ENCODE measurements around the gene TBC1D13. TPM values are rescaled to one million over a fixed set of nuclear protein-coding genes. Genes with fewer than 3 reads are reported as not detected.
"Not testable (repeated sequence)": the region's sequence is repeated elsewhere in the genome, so short reads cannot be mapped to it uniquely, and the experiment has no call there.

Gene TBC1D13
- polyA plus RNA-seq, 3 donors from 2014 or later, result 16.4 to 30.7 (median 19.4) TPM

- H3K9me3 Mint-ChIP-seq, result peaks cover 0 to 2% (median 0%) of the 10 kb centered on the region in 6 donors
- peak in 1 of 3 donors; percentile 35 for DNase-seq
- peak overlapping the region; percentile 93 to 99 (median 99) for H3K27ac Mint-ChIP-seq
- H3K4me1 Mint-ChIP-seq, result peaks cover 27 to 39% of the 10 kb centered on the region in 2 donors
- H3K4me3 Mint-ChIP-seq, result peak overlapping the region; percentile 96 to 98 (median 97)
- peaks cover 2 to 8% (median 4%) of the 10 kb centered on the region in 3 donors for H3K27me3 Mint-ChIP-seq (ENCODE audit: low read depth in 3 of 3)
- H3K36me3 Mint-ChIP-seq, result peaks cover 0 to 4% (median 4%) of the 10 kb centered on the region in 3 donors
These were observed 15.8 kb upstream of the TBC1D13 start for GRCh38 chr9:128771094-128771721.

- DNase-seq, result peak; percentile 92 to 94 (median 92)
- peaks cover 2 to 8% (median 4%) of the 10 kb centered on the region in 3 donors for H3K27me3 Mint-ChIP-seq (ENCODE audit: low read depth in 3 of 3)
- peak within 1 kb of the TSS; percentile 93 to 99 (median 99) for H3K27ac Mint-ChIP-seq
These were observed 15.1 kb upstream of the TBC1D13 start, which contains the start of gene ZER1 for GRCh38 chr9:128771745-128772519. TSS of gene ZER1 (minus strand) at chr9:128771927. CDS start at chr9:128755565, 16,362 bp downstream.

GRCh38 chr9:128773049-128773448, 14.0 kb upstream of the TBC1D13 start:
- Mint-ChIP-seq H3K4me1 (peaks cover 22 to 33% of the 10 kb centered on the region in 2 donors), H3K9me3 (peaks cover 0 to 2% (median 0%) of the 10 kb centered on the region in 6 donors), H3K36me3 (no peaks in the 10 kb centered on the region), H3K27ac (peak overlapping the region in 4 of 6 donors; percentile 35 to 94 (median 92)), H3K4me3 (peak overlapping the region in 4 of 5 donors; percentile 78 to 98 (median 97)), H3K27me3 (ENCODE audit: low read depth in 3 of 3) (peaks cover 2 to 8% (median 4%) of the 10 kb centered on the region in 3 donors)
- no peak for DNase-seq

More at GRCh38 chr9:128771745-128772519, 15.1 kb upstream of the TBC1D13 start, which contains the start of gene ZER1:
- peaks cover 0 to 2% (median 0%) of the 10 kb centered on the region in 6 donors for H3K9me3 Mint-ChIP-seq
- H3K4me1 Mint-ChIP-seq, result peaks cover 27 to 39% of the 10 kb centered on the region in 2 donors
- peak within 1 kb of the TSS; percentile 96 to 98 (median 97) for H3K4me3 Mint-ChIP-seq
- peaks cover 0 to 4% (median 4%) of the 10 kb centered on the region in 3 donors for H3K36me3 Mint-ChIP-seq

GRCh38 chr9:128774804-128775203, 12.2 kb upstream of the TBC1D13 start:
- Mint-ChIP-seq H3K4me1 (peaks cover 16% of the 10 kb centered on the region in 2 donors), H3K9me3 (peaks cover 0 to 2% (median 0%) of the 10 kb centered on the region in 6 donors), H3K27me3 (ENCODE audit: low read depth in 3 of 3) (peaks cover 2 to 11% (median 4%) of the 10 kb centered on the region in 3 donors), H3K4me3 (no peak overlapping the region), H3K36me3 (no peaks in the 10 kb centered on the region), H3K27ac (no peak overlapping the region)
- no peak for DNase-seq

GRCh38 chr9:128780093-128780492, 7.0 kb upstream of the TBC1D13 start:
- H3K27ac Mint-ChIP-seq; H3K36me3 Mint-ChIP-seq; H3K27me3 Mint-ChIP-seq (ENCODE audit: low read depth in 3 of 3); H3K9me3 Mint-ChIP-seq; H3K4me1 Mint-ChIP-seq; H3K4me3 Mint-ChIP-seq; DNase-seq: not testable (repeated sequence)

- no peak for DNase-seq
- H3K4me3 Mint-ChIP-seq, result no peak overlapping the region
- H3K9me3 Mint-ChIP-seq, result peaks cover 0 to 4% (median 0%) of the 10 kb centered on the region in 6 donors
- no peak overlapping the region for H3K27ac Mint-ChIP-seq
- H3K4me1 Mint-ChIP-seq, result no peaks in the 10 kb centered on the region
- H3K27me3 Mint-ChIP-seq (ENCODE audit: low read depth in 3 of 3), result peaks cover 2 to 4% (median 3%) of the 10 kb centered on the region in 3 donors
- peaks cover 0 to 3% (median 0%) of the 10 kb centered on the region in 3 donors for H3K36me3 Mint-ChIP-seq
These were observed 5.6 kb upstream of the TBC1D13 start for GRCh38 chr9:128781187-128782070.

GRCh38 chr9:128782669-128783068, 4.4 kb upstream of the TBC1D13 start:
- Mint-ChIP-seq H3K36me3 (peaks cover 0 to 3% (median 0%) of the 10 kb centered on the region in 3 donors), H3K27me3 (ENCODE audit: low read depth in 3 of 3) (peaks cover 3 to 7% (median 4%) of the 10 kb centered on the region in 3 donors), H3K4me1 (peaks cover 3 to 7% of the 10 kb centered on the region in 2 donors), H3K4me3 (no peak overlapping the region), H3K9me3 (peaks cover 0 to 4% (median 0%) of the 10 kb centered on the region in 6 donors), H3K27ac (no peak overlapping the region)
- no peak for DNase-seq

GRCh38 chr9:128785427-128785826, 1.6 kb upstream of the TBC1D13 start:
- Mint-ChIP-seq H3K4me3 (peak overlapping the region in 3 of 5 donors; percentile 33 to 55 (median 38)), H3K4me1 (peaks cover 21 to 22% of the 10 kb centered on the region in 2 donors), H3K27ac (peak overlapping the region in 2 of 6 donors; percentile 30 to 57), H3K27me3 (ENCODE audit: low read depth in 3 of 3) (peaks cover 0 to 7% (median 4%) of the 10 kb centered on the region in 3 donors), H3K36me3 (peaks cover 0 to 3% (median 0%) of the 10 kb centered on the region in 3 donors), H3K9me3 (peaks cover 0 to 4% (median 0%) of the 10 kb centered on the region in 6 donors)
- DNase-seq, result no peak

- no peak for DNase-seq
These were observed 606 bp downstream of the TBC1D13 start for GRCh38 chr9:128787659-128788058.

GRCh38 chr9:128788445-128788844, 1.4 kb downstream of the TBC1D13 start:
- DNase-seq, result no peak
- peaks cover 0 to 7% (median 0%) of the 10 kb centered on the region in 3 donors for H3K27me3 Mint-ChIP-seq (ENCODE audit: low read depth in 3 of 3)
- H3K27ac Mint-ChIP-seq, result peak overlapping the region; percentile 53 to 95 (median 86)
- peaks cover 21 to 36% of the 10 kb centered on the region in 2 donors for H3K4me1 Mint-ChIP-seq
- no peaks in the 10 kb centered on the region for H3K9me3 Mint-ChIP-seq
- peaks cover 0 to 9% (median 4%) of the 10 kb centered on the region in 3 donors for H3K36me3 Mint-ChIP-seq
- peak overlapping the region; percentile 87 to 92 (median 90) for H3K4me3 Mint-ChIP-seq

More at GRCh38 chr9:128787659-128788058, 606 bp downstream of the TBC1D13 start:
- no peaks in the 10 kb centered on the region for H3K9me3 Mint-ChIP-seq
- H3K4me3 Mint-ChIP-seq, result peak overlapping the region; percentile 87 to 92 (median 90)
- peaks cover 0 to under 1% (median under 1%) of the 10 kb centered on the region in 3 donors for H3K36me3 Mint-ChIP-seq
- peaks cover 21 to 28% of the 10 kb centered on the region in 2 donors for H3K4me1 Mint-ChIP-seq
- peaks cover 0 to 7% (median 0%) of the 10 kb centered on the region in 3 donors for H3K27me3 Mint-ChIP-seq (ENCODE audit: low read depth in 3 of 3)
- H3K27ac Mint-ChIP-seq, result peak overlapping the region; percentile 80 to 95 (median 94)

GRCh38 chr9:128790536-128790935, 3.5 kb downstream of the TBC1D13 start:
- DNase-seq, result no peak
- peaks cover 4 to 14% (median 5%) of the 10 kb centered on the region in 3 donors for H3K36me3 Mint-ChIP-seq
- H3K9me3 Mint-ChIP-seq, result no peaks in the 10 kb centered on the region
- H3K27ac Mint-ChIP-seq, result peak overlapping the region in 1 of 6 donors; percentile 61
- H3K4me3 Mint-ChIP-seq, result peak overlapping the region in 1 of 5 donors; percentile 3
- H3K27me3 Mint-ChIP-seq (ENCODE audit: low read depth in 3 of 3), result peaks cover 0 to 6% (median 0%) of the 10 kb centered on the region in 3 donors
- H3K4me1 Mint-ChIP-seq, result peaks cover 21 to 42% of the 10 kb centered on the region in 2 donors

GRCh38 chr9:128792134-128792533, 5.1 kb downstream of the TBC1D13 start:
- no peaks in the 10 kb centered on the region for H3K9me3 Mint-ChIP-seq
- no peaks in the 10 kb centered on the region for H3K27me3 Mint-ChIP-seq (ENCODE audit: low read depth in 3 of 3)
- DNase-seq, result no peak
- no peak overlapping the region for H3K27ac Mint-ChIP-seq
- H3K36me3 Mint-ChIP-seq, result peaks cover 4 to 14% (median 5%) of the 10 kb centered on the region in 3 donors
- H3K4me1 Mint-ChIP-seq, result peaks cover 18 to 42% of the 10 kb centered on the region in 2 donors
- no peak overlapping the region for H3K4me3 Mint-ChIP-seq
